GM23338 (cell line): ENCODE measurements around the gene VPS54. TPM values are rescaled to one million over a fixed set of nuclear protein-coding genes. Genes with fewer than 3 reads are reported as not detected.

Experiments
- ZNF114 ChIP-seq: fragments of 250-450 bp; sonication (Bioruptor Pico); IDR thresholded peaks from 2 replicates; pipeline ENCODE4 v1.5.0; 2020; ENCODE audit warnings: mild to moderate bottlenecking, moderate library complexity
- polyA plus RNA-seq: library from polyadenylated mRNA; unstranded; fragments of >200 nt; fragmentation: Nextera tagmentation; extraction: Ambion mirVana; gene quantifications from 2 replicates; pipeline ENCODE4 v1.2.1, GENCODE V29; 2016
- total RNA-seq: library from RNA; depleted of rRNA; stranded (reverse); fragments of >200 nt; shearing (Covaris generic); gene quantifications from 2 replicates; pipeline ENCODE4 v1.2.3, GENCODE V29; 2014
- TF ChIP-seq, protein P1 (sequence below): fragments of 250-450 bp; sonication (Bioruptor Pico); IDR thresholded peaks from 2 replicates; pipeline ENCODE4 v1.5.0; 2020; ENCODE audit warnings: mild to moderate bottlenecking, moderate library complexity
- TF ChIP-seq, protein P2 (sequence below): IDR thresholded peaks from one replicate; pipeline ENCODE4 v1.6.1; 2018; ENCODE audit warnings: antibody characterized with exemption; ENCODE audit not compliant: unreplicated experiment

The VPS54 gene
- total and polyA plus RNA-seq, 2 experiments from 2014 or later, result 6.6 to 17.0 TPM

DNA sequence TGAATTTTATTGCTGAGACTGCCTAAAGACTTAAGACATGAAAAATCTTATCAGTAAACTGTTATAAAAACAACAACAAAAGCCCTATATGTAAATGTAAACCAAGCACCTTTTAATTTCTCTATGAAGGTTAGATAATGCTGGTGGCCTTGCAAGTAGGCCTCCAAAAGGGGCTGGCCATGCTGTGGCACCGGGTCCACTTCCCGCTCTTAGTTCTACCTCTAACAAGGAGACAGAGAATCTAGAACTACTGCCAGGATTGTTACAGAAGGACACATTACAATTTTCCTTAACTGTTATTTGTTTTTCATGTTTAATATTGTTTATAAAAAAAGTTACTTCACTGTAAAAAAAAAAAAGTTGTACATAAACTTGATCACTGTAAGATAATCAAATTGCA lies 128.6 kb downstream of the VPS54 start (continued):
- TF ChIP-seq, protein P1, sequence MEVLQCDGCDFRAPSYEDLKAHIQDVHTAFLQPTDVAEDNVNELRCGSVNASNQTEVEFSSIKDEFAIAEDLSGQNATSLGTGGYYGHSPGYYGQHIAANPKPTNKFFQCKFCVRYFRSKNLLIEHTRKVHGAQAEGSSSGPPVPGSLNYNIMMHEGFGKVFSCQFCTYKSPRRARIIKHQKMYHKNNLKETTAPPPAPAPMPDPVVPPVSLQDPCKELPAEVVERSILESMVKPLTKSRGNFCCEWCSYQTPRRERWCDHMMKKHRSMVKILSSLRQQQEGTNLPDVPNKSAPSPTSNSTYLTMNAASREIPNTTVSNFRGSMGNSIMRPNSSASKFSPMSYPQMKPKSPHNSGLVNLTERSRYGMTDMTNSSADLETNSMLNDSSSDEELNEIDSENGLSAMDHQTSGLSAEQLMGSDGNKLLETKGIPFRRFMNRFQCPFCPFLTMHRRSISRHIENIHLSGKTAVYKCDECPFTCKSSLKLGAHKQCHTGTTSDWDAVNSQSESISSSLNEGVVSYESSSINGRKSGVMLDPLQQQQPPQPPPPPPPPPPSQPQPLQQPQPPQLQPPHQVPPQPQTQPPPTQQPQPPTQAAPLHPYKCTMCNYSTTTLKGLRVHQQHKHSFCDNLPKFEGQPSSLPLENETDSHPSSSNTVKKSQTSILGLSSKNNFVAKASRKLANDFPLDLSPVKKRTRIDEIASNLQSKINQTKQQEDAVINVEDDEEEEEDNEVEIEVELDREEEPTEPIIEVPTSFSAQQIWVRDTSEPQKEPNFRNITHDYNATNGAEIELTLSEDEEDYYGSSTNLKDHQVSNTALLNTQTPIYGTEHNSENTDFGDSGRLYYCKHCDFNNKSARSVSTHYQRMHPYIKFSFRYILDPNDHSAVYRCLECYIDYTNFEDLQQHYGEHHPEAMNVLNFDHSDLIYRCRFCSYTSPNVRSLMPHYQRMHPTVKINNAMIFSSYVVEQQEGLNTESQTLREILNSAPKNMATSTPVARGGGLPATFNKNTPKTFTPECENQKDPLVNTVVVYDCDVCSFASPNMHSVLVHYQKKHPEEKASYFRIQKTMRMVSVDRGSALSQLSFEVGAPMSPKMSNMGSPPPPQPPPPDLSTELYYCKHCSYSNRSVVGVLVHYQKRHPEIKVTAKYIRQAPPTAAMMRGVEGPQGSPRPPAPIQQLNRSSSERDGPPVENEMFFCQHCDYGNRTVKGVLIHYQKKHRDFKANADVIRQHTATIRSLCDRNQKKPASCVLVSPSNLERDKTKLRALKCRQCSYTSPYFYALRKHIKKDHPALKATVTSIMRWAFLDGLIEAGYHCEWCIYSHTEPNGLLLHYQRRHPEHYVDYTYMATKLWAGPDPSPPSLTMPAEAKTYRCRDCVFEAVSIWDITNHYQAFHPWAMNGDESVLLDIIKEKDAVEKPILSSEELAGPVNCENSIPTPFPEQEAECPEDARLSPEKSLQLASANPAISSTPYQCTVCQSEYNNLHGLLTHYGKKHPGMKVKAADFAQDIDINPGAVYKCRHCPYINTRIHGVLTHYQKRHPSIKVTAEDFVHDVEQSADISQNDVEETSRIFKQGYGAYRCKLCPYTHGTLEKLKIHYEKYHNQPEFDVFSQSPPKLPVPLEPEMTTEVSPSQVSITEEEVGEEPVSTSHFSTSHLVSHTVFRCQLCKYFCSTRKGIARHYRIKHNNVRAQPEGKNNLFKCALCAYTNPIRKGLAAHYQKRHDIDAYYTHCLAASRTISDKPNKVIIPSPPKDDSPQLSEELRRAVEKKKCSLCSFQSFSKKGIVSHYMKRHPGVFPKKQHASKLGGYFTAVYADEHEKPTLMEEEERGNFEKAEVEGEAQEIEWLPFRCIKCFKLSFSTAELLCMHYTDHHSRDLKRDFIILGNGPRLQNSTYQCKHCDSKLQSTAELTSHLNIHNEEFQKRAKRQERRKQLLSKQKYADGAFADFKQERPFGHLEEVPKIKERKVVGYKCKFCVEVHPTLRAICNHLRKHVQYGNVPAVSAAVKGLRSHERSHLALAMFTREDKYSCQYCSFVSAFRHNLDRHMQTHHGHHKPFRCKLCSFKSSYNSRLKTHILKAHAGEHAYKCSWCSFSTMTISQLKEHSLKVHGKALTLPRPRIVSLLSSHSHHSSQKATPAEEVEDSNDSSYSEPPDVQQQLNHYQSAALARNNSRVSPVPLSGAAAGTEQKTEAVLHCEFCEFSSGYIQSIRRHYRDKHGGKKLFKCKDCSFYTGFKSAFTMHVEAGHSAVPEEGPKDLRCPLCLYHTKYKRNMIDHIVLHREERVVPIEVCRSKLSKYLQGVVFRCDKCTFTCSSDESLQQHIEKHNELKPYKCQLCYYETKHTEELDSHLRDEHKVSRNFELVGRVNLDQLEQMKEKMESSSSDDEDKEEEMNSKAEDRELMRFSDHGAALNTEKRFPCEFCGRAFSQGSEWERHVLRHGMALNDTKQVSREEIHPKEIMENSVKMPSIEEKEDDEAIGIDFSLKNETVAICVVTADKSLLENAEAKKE (CRISPR knock-in tag), result no peak
- TF ChIP-seq ZNF114 (CRISPR knock-in tag), result no peak
- TF ChIP-seq, protein P2, sequence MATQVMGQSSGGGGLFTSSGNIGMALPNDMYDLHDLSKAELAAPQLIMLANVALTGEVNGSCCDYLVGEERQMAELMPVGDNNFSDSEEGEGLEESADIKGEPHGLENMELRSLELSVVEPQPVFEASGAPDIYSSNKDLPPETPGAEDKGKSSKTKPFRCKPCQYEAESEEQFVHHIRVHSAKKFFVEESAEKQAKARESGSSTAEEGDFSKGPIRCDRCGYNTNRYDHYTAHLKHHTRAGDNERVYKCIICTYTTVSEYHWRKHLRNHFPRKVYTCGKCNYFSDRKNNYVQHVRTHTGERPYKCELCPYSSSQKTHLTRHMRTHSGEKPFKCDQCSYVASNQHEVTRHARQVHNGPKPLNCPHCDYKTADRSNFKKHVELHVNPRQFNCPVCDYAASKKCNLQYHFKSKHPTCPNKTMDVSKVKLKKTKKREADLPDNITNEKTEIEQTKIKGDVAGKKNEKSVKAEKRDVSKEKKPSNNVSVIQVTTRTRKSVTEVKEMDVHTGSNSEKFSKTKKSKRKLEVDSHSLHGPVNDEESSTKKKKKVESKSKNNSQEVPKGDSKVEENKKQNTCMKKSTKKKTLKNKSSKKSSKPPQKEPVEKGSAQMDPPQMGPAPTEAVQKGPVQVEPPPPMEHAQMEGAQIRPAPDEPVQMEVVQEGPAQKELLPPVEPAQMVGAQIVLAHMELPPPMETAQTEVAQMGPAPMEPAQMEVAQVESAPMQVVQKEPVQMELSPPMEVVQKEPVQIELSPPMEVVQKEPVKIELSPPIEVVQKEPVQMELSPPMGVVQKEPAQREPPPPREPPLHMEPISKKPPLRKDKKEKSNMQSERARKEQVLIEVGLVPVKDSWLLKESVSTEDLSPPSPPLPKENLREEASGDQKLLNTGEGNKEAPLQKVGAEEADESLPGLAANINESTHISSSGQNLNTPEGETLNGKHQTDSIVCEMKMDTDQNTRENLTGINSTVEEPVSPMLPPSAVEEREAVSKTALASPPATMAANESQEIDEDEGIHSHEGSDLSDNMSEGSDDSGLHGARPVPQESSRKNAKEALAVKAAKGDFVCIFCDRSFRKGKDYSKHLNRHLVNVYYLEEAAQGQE, result no peak
